ENCODE data around the gene SLC31A2.

- TF ChIP-seq YY1 (IDR thresholded peaks at IDR 0.05; ENCODE audit: insufficient read depth, insufficient read length) (no peak), SUZ12 (IDR thresholded peaks at IDR 0.05; ENCODE audit: extremely low read depth, insufficient read depth, insufficient read length) (no peak)
These were observed 3.7 kb downstream of the SLC31A2 start for GRCh38 chr9:113154471-113154870.

Data from NT2/D1 (cell line).